ENCODE data around the gene MSANTD1. TPM values are rescaled to one million over a fixed set of nuclear protein-coding genes. Genes with fewer than 3 reads are reported as not detected.

Gene MSANTD1
- total RNA-seq, 1 donor from 2014 or later: not detected

GRCh38 chr4:3280466-3280865, 31.5 kb downstream of the MSANTD1 start:
- TF ChIP-seq, protein P1, sequence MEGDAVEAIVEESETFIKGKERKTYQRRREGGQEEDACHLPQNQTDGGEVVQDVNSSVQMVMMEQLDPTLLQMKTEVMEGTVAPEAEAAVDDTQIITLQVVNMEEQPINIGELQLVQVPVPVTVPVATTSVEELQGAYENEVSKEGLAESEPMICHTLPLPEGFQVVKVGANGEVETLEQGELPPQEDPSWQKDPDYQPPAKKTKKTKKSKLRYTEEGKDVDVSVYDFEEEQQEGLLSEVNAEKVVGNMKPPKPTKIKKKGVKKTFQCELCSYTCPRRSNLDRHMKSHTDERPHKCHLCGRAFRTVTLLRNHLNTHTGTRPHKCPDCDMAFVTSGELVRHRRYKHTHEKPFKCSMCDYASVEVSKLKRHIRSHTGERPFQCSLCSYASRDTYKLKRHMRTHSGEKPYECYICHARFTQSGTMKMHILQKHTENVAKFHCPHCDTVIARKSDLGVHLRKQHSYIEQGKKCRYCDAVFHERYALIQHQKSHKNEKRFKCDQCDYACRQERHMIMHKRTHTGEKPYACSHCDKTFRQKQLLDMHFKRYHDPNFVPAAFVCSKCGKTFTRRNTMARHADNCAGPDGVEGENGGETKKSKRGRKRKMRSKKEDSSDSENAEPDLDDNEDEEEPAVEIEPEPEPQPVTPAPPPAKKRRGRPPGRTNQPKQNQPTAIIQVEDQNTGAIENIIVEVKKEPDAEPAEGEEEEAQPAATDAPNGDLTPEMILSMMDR (IDR thresholded peaks at IDR 0.05): no peak
- intact Hi-C loops (cut with DNase I): no loop called here
- H3K4me1 ChIP-seq: no peaks in the 10 kb centered on the region
- no peaks in the 10 kb centered on the region for H3K9me3 ChIP-seq
- no peak for DNase-seq (ENCODE audit: low spot score in 2 of 2)
- H3K4me3 ChIP-seq: no peak overlapping the region
- no peaks in the 10 kb centered on the region for H3K36me3 ChIP-seq
- H3K27me3 ChIP-seq: no peaks in the 10 kb centered on the region
- no peak overlapping the region for H3K27ac ChIP-seq

DNA sequence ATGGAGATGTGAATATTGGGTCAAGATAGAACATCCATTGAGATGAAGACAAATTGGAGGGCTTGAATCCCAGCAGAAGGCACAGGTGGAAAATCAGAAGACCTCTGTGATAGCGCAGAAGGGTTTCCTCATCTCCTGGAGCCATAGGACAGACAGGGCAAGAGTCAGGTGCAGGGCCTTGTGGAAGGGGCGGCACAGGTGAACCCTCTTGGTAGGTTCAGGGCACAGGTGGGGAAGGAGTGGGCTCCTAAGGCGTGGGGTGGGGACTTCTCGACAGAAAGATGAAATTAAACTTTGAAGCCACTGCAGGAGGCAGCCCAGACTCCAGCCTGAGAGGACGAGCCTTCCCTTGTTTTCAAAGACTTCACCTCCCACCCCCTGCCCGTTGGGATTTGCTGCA, 34.5 kb downstream of the MSANTD1 start:
- intact Hi-C loops (cut with DNase I): no loop called here
- DNase-seq (ENCODE audit: low spot score in 2 of 2): peak in 1 of 2 donors; percentile 60
- Histone ChIP-seq H3K36me3 (no peaks in the 10 kb centered on the region), H3K4me1 (no peaks in the 10 kb centered on the region), H3K27me3 (peaks cover 12% of the 10 kb centered on the region), H3K9me3 (no peaks in the 10 kb centered on the region), H3K27ac (no peak overlapping the region), H3K4me3 (no peak overlapping the region)
- TF ChIP-seq, protein P1 (IDR thresholded peaks at IDR 0.05): no peak

- intact Hi-C loops (cut with DNase I): no loop called here
- Histone ChIP-seq H3K4me1 (no peaks in the 10 kb centered on the region), H3K27ac (no peak overlapping the region), H3K9me3 (no peaks in the 10 kb centered on the region), H3K36me3 (no peaks in the 10 kb centered on the region), H3K27me3 (peaks cover 12% of the 10 kb centered on the region), H3K4me3 (no peak overlapping the region)
- TF ChIP-seq, protein P1 (IDR thresholded peaks at IDR 0.05): no peak
- no peak for DNase-seq (ENCODE audit: low spot score in 2 of 2)
Measured at GRCh38 chr4:3283916-3284315, 35.0 kb downstream of the MSANTD1 start.

GRCh38 chr4:3284734-3285557, 36.0 kb downstream of the MSANTD1 start:
- TF ChIP-seq, protein P1 (IDR thresholded peaks at IDR 0.05): no peak
- H3K36me3 ChIP-seq: no peaks in the 10 kb centered on the region
- peak in 1 of 2 donors; percentile 59 for DNase-seq (ENCODE audit: low spot score in 2 of 2)
- H3K27ac ChIP-seq: no peak overlapping the region
- peak overlapping the region in 1 of 2 donors; percentile 6 for H3K4me3 ChIP-seq
- peaks cover 12% of the 10 kb centered on the region for H3K27me3 ChIP-seq
- no peaks in the 10 kb centered on the region for H3K4me1 ChIP-seq
- intact Hi-C loops (cut with DNase I): no loop called here
- no peaks in the 10 kb centered on the region for H3K9me3 ChIP-seq

GRCh38 chr4:3285558-3286334, 36.8 kb downstream of the MSANTD1 start:
- DNase-seq (ENCODE audit: low spot score in 2 of 2): peak in 1 of 2 donors; percentile 71
- intact Hi-C loops (cut with DNase I): no loop called here
- H3K4me1 ChIP-seq: no peaks in the 10 kb centered on the region

More at GRCh38 chr4:3285558-3286334, 36.8 kb downstream of the MSANTD1 start:
- H3K36me3 ChIP-seq: no peaks in the 10 kb centered on the region
- H3K4me3 ChIP-seq: peak overlapping the region in 1 of 2 donors; percentile 6
- peaks cover 12% of the 10 kb centered on the region for H3K27me3 ChIP-seq
- no peaks in the 10 kb centered on the region for H3K9me3 ChIP-seq
- H3K27ac ChIP-seq: no peak overlapping the region
- TF ChIP-seq, protein P1 (IDR thresholded peaks at IDR 0.05): no peak
